Measurements from ENCODE around the gene KMT2C. TPM values are rescaled to one million over a fixed set of nuclear protein-coding genes. Genes with fewer than 3 reads are reported as not detected.

KMT2C gene
- total RNA-seq, 5 donors from 2014 or later (not counting 1 experiment from before 2014, with no cell fraction given): 90.8 to 134 (median 116) TPM

GRCh38 chr7:152097330-152097729, 338.5 kb downstream of the KMT2C start:
- POLR2A ChIA-PET: no interaction called here
- no peaks in the 10 kb centered on the region for H3K27me3 ChIP-seq (replicated peaks in 1 of 2; ENCODE audit: control insufficient read depth in 2 of 2, extremely low read depth in 1 of 2, insufficient read depth in 2 of 2, low read length in 1 of 2)
- H3K4me3 Mint-ChIP-seq: no peak overlapping the region
- H3K27ac Mint-ChIP-seq: no peak overlapping the region
- no peaks in the 10 kb centered on the region for H3K9me3 ChIP-seq
- H3K4me1 Mint-ChIP-seq: peaks cover 0 to 2% (median 0%) of the 10 kb centered on the region in 3 donors
- H3K4me1 ChIP-seq (ENCODE audit: control insufficient read depth in 1 of 2, extremely low read depth in 1 of 2, insufficient read depth in 2 of 2, low read length in 2 of 2): no peaks in the 10 kb centered on the region
- H3K36me3 Mint-ChIP-seq: peaks cover 17% of the 10 kb centered on the region
- H3K27ac ChIP-seq (ENCODE audit: low read length): no peak overlapping the region
- no peaks in the 10 kb centered on the region for H3K27me3 Mint-ChIP-seq
- no peak for ATAC-seq (replicated peaks in 1 of 4)
- H3K4me3 ChIP-seq (ENCODE audit: control insufficient read depth in 1 of 2, extremely low read depth in 1 of 2, low read length in 1 of 2): no peak overlapping the region
- peaks cover 6 to 15% of the 10 kb centered on the region in 2 donors for H3K36me3 ChIP-seq (ENCODE audit: control insufficient read depth in 2 of 2, extremely low read depth in 1 of 2, insufficient read depth in 1 of 2, low read length in 1 of 2)
- WGBS (ENCODE audit: insufficient coverage): no CpG with 5 or more reads among the region's 4 CpGs
- no peaks in the 10 kb centered on the region for H3K9me3 Mint-ChIP-seq
- no peak for DNase-seq
- CTCF ChIA-PET: no interaction called here

GRCh38 chr7:152095771-152096170, 340.0 kb downstream of the KMT2C start:
- Mint-ChIP-seq H3K27me3 (no peaks in the 10 kb centered on the region), H3K9me3 (no peaks in the 10 kb centered on the region), H3K27ac (no peak overlapping the region), H3K4me1 (peaks cover 0 to 5% (median 2%) of the 10 kb centered on the region in 3 donors), H3K4me3 (no peak overlapping the region), H3K36me3 (peaks cover 11% of the 10 kb centered on the region)
- ChIA-PET CTCF (no interaction called here), POLR2A (interaction anchor here in 1 of 2 donors (0.6 kb wide), 1 partner anchor 236 kb away, joined by 3 read pairs; no protein-coding TSS in a partner anchor)
- H3K27ac ChIP-seq (ENCODE audit: low read length): no peak overlapping the region
- no peak for DNase-seq
- WGBS (ENCODE audit: insufficient coverage): no CpG with 5 or more reads among the region's 1 CpG
- H3K9me3 ChIP-seq: no peaks in the 10 kb centered on the region
- no peaks in the 10 kb centered on the region for H3K4me1 ChIP-seq (ENCODE audit: control insufficient read depth in 1 of 2, extremely low read depth in 1 of 2, insufficient read depth in 2 of 2, low read length in 2 of 2)
- H3K36me3 ChIP-seq (ENCODE audit: control insufficient read depth in 2 of 2, extremely low read depth in 1 of 2, insufficient read depth in 1 of 2, low read length in 1 of 2): peaks cover 0 to 2% of the 10 kb centered on the region in 2 donors
- no peak overlapping the region for H3K4me3 ChIP-seq (ENCODE audit: control insufficient read depth in 1 of 2, extremely low read depth in 1 of 2, low read length in 1 of 2)
- no peaks in the 10 kb centered on the region for H3K27me3 ChIP-seq (replicated peaks in 1 of 2; ENCODE audit: control insufficient read depth in 2 of 2, extremely low read depth in 1 of 2, insufficient read depth in 2 of 2, low read length in 1 of 2)
- ATAC-seq (replicated peaks in 1 of 4): no peak

GRCh38 chr7:152093717-152094116, 342.1 kb downstream of the KMT2C start:
- Histone ChIP-seq H3K27me3 (replicated peaks in 1 of 2; ENCODE audit: control insufficient read depth in 2 of 2, extremely low read depth in 1 of 2, insufficient read depth in 2 of 2, low read length in 1 of 2) (no peaks in the 10 kb centered on the region), H3K9me3 (peaks cover 2% of the 10 kb centered on the region), H3K4me3 (ENCODE audit: control insufficient read depth in 1 of 2, extremely low read depth in 1 of 2, low read length in 1 of 2) (no peak overlapping the region), H3K27ac (ENCODE audit: low read length) (no peak overlapping the region), H3K4me1 (ENCODE audit: control insufficient read depth in 1 of 2, extremely low read depth in 1 of 2, insufficient read depth in 2 of 2, low read length in 2 of 2) (no peaks in the 10 kb centered on the region), H3K36me3 (ENCODE audit: control insufficient read depth in 2 of 2, extremely low read depth in 1 of 2, insufficient read depth in 1 of 2, low read length in 1 of 2) (no peaks in the 10 kb centered on the region)
- ATAC-seq (replicated peaks in 1 of 4): no peak
- POLR2A ChIA-PET: no interaction called here
- CTCF ChIA-PET: interaction anchor here in 1 of 2 donors (0.6 kb wide), 1 partner anchor 861 kb away, joined by 4 read pairs; no protein-coding TSS in a partner anchor
- Mint-ChIP-seq H3K9me3 (peaks cover 0 to 9% (median 9%) of the 10 kb centered on the region in 3 donors), H3K27ac (no peak overlapping the region), H3K36me3 (peaks cover 20% of the 10 kb centered on the region), H3K27me3 (no peaks in the 10 kb centered on the region), H3K4me3 (no peak overlapping the region), H3K4me1 (peaks cover 0 to 6% (median 5%) of the 10 kb centered on the region in 3 donors)
- no peak for DNase-seq
- WGBS (ENCODE audit: insufficient coverage): 100% methylated on average over 2 of the region's 4 CpGs

GRCh38 chr7:152090747-152091146, 345.1 kb downstream of the KMT2C start:
- 100% methylated on average over 1 of the region's 6 CpGs for WGBS (ENCODE audit: insufficient coverage)
- peaks cover 37% of the 10 kb centered on the region for H3K36me3 Mint-ChIP-seq
- H3K4me1 Mint-ChIP-seq: peaks cover 0 to 6% (median 5%) of the 10 kb centered on the region in 3 donors
- ATAC-seq (replicated peaks in 1 of 4) (no peak), DNase-seq (no peak)
- H3K27ac Mint-ChIP-seq: no peak overlapping the region
- H3K27ac ChIP-seq (ENCODE audit: low read length): no peak overlapping the region
- no peaks in the 10 kb centered on the region for H3K36me3 ChIP-seq (ENCODE audit: control insufficient read depth in 2 of 2, extremely low read depth in 1 of 2, insufficient read depth in 1 of 2, low read length in 1 of 2)
- H3K27me3 ChIP-seq (replicated peaks in 1 of 2; ENCODE audit: control insufficient read depth in 2 of 2, extremely low read depth in 1 of 2, insufficient read depth in 2 of 2, low read length in 1 of 2): no peaks in the 10 kb centered on the region
- H3K4me1 ChIP-seq (ENCODE audit: control insufficient read depth in 1 of 2, extremely low read depth in 1 of 2, insufficient read depth in 2 of 2, low read length in 2 of 2): no peaks in the 10 kb centered on the region
- ChIA-PET CTCF (no interaction called here), POLR2A (no interaction called here)
- H3K4me3 ChIP-seq (ENCODE audit: control insufficient read depth in 1 of 2, extremely low read depth in 1 of 2, low read length in 1 of 2): no peak overlapping the region
- H3K4me3 Mint-ChIP-seq: no peak overlapping the region
- peaks cover 0 to 22% (median 10%) of the 10 kb centered on the region in 3 donors for H3K9me3 Mint-ChIP-seq
- H3K9me3 ChIP-seq: peaks cover 2% of the 10 kb centered on the region
- H3K27me3 Mint-ChIP-seq: no peaks in the 10 kb centered on the region

GRCh38 chr7:152089183-152089582, 346.6 kb downstream of the KMT2C start:
- Mint-ChIP-seq H3K27ac (no peak overlapping the region), H3K27me3 (no peaks in the 10 kb centered on the region), H3K36me3 (peaks cover 43% of the 10 kb centered on the region), H3K4me3 (no peak overlapping the region), H3K9me3 (peaks cover 0 to 22% (median 10%) of the 10 kb centered on the region in 3 donors), H3K4me1 (peaks cover 0 to 6% (median 5%) of the 10 kb centered on the region in 3 donors)
- H3K27ac ChIP-seq (ENCODE audit: low read length): no peak overlapping the region
- WGBS (ENCODE audit: insufficient coverage): 100% methylated on average over 4 of the region's 7 CpGs
- no peaks in the 10 kb centered on the region for H3K27me3 ChIP-seq (replicated peaks in 1 of 2; ENCODE audit: control insufficient read depth in 2 of 2, extremely low read depth in 1 of 2, insufficient read depth in 2 of 2, low read length in 1 of 2)
- peaks cover 2% of the 10 kb centered on the region for H3K9me3 ChIP-seq
- H3K4me3 ChIP-seq (ENCODE audit: control insufficient read depth in 1 of 2, extremely low read depth in 1 of 2, low read length in 1 of 2): no peak overlapping the region
- no peaks in the 10 kb centered on the region for H3K36me3 ChIP-seq (ENCODE audit: control insufficient read depth in 2 of 2, extremely low read depth in 1 of 2, insufficient read depth in 1 of 2, low read length in 1 of 2)
- no peaks in the 10 kb centered on the region for H3K4me1 ChIP-seq (ENCODE audit: control insufficient read depth in 1 of 2, extremely low read depth in 1 of 2, insufficient read depth in 2 of 2, low read length in 2 of 2)
- CTCF ChIA-PET: no interaction called here
- POLR2A ChIA-PET: no interaction called here
- ATAC-seq (replicated peaks in 1 of 4) (no peak), DNase-seq (no peak)

- H3K4me3 Mint-ChIP-seq: no peak overlapping the region
- Histone ChIP-seq H3K27me3 (replicated peaks in 1 of 2; ENCODE audit: control insufficient read depth in 2 of 2, extremely low read depth in 1 of 2, insufficient read depth in 2 of 2, low read length in 1 of 2) (no peaks in the 10 kb centered on the region), H3K9me3 (peaks cover 2% of the 10 kb centered on the region), H3K4me1 (ENCODE audit: control insufficient read depth in 1 of 2, extremely low read depth in 1 of 2, insufficient read depth in 2 of 2, low read length in 2 of 2) (no peaks in the 10 kb centered on the region), H3K27ac (ENCODE audit: low read length) (no peak overlapping the region), H3K36me3 (ENCODE audit: control insufficient read depth in 2 of 2, extremely low read depth in 1 of 2, insufficient read depth in 1 of 2, low read length in 1 of 2) (no peaks in the 10 kb centered on the region), H3K4me3 (ENCODE audit: control insufficient read depth in 1 of 2, extremely low read depth in 1 of 2, low read length in 1 of 2) (no peak overlapping the region)
- H3K36me3 Mint-ChIP-seq: peaks cover 61% of the 10 kb centered on the region
- ChIA-PET POLR2A (no interaction called here), CTCF (no interaction called here)
- peaks cover 0 to 30% (median 13%) of the 10 kb centered on the region in 3 donors for H3K9me3 Mint-ChIP-seq
- no peaks in the 10 kb centered on the region for H3K27me3 Mint-ChIP-seq
- H3K27ac Mint-ChIP-seq: no peak overlapping the region
- H3K4me1 Mint-ChIP-seq: peaks cover 5 to 11% (median 7%) of the 10 kb centered on the region in 3 donors
- DNase-seq: no peak
- no CpG with 5 or more reads among the region's 1 CpG for WGBS (ENCODE audit: insufficient coverage)
- ATAC-seq (replicated peaks in 1 of 4): no peak
Measured at GRCh38 chr7:152086513-152086912, 349.3 kb downstream of the KMT2C start.

- Histone ChIP-seq H3K4me3 (ENCODE audit: control insufficient read depth in 1 of 2, extremely low read depth in 1 of 2, low read length in 1 of 2) (no peak overlapping the region), H3K27ac (ENCODE audit: low read length) (no peak overlapping the region), H3K9me3 (peaks cover 2% of the 10 kb centered on the region), H3K36me3 (ENCODE audit: control insufficient read depth in 2 of 2, extremely low read depth in 1 of 2, insufficient read depth in 1 of 2, low read length in 1 of 2) (no peaks in the 10 kb centered on the region), H3K4me1 (ENCODE audit: control insufficient read depth in 1 of 2, extremely low read depth in 1 of 2, insufficient read depth in 2 of 2, low read length in 2 of 2) (no peaks in the 10 kb centered on the region), H3K27me3 (replicated peaks in 1 of 2; ENCODE audit: control insufficient read depth in 2 of 2, extremely low read depth in 1 of 2, insufficient read depth in 2 of 2, low read length in 1 of 2) (no peaks in the 10 kb centered on the region)
- H3K9me3 Mint-ChIP-seq: peaks cover 0 to 30% (median 13%) of the 10 kb centered on the region in 3 donors
- no peak overlapping the region for H3K27ac Mint-ChIP-seq
- CTCF ChIA-PET: no interaction called here
- POLR2A ChIA-PET: no interaction called here
- peaks cover 58% of the 10 kb centered on the region for H3K36me3 Mint-ChIP-seq
- no peaks in the 10 kb centered on the region for H3K27me3 Mint-ChIP-seq
- ATAC-seq (replicated peaks in 1 of 4) (no peak), DNase-seq (no peak)
- WGBS (ENCODE audit: insufficient coverage): no CpG with 5 or more reads among the region's 3 CpGs
- no peak overlapping the region for H3K4me3 Mint-ChIP-seq
- H3K4me1 Mint-ChIP-seq: peaks cover 5 to 7% (median 5%) of the 10 kb centered on the region in 3 donors
Measured at GRCh38 chr7:152085131-152085530, 350.7 kb downstream of the KMT2C start.

All from T-cell (primary cell).